Activated CD8-positive, alpha-beta T cell treated with anti-CD3 and anti-CD28 coated beads, Interleukin-2, amount 10 ng/mL, durations not matched to agents 7 days and 5 days (primary cell): Measurements from ENCODE around the gene DNMT3L. TPM values are rescaled to one million over a fixed set of nuclear protein-coding genes. Genes with fewer than 3 reads are reported as not detected.

Experiments
- ATAC-seq: fragments of 150-1000 bp; cut with Tn5 transposase; one replicate; pipeline ENCODE4 v1.10.0; 2021; ENCODE audit warnings: moderate library complexity
- CTCF ChIA-PET: fragments of 350-600 bp; sonication (Branson Sonifier 250); formaldehyde crosslinking; loops from one replicate; lab custom pipeline; 2021; ENCODE audit warnings: antibody characterized with exemption; lab: Charles Lee
- POLR2A ChIA-PET: fragments of 350-600 bp; sonication (Branson Sonifier 250); formaldehyde crosslinking; loops from one replicate; lab custom pipeline; 2021; ENCODE audit warnings: antibody characterized with exemption; lab: Charles Lee
- DNase-seq: peaks from one replicate; pipeline ENCODE4 v3.0.0-alpha.2; 2020
- H3K27ac Mint-ChIP-seq: one replicate; pipeline ENCODE4 v1.8.0; 2021; ENCODE audit warnings: mild to moderate bottlenecking, mixed read lengths
- H3K27me3 Mint-ChIP-seq: one replicate; pipeline ENCODE4 v1.8.0; 2021; ENCODE audit warnings: low read depth, mixed read lengths
- H3K36me3 Mint-ChIP-seq: one replicate; pipeline ENCODE4 v1.8.0; 2021; ENCODE audit warnings: low read depth, mixed read lengths
- H3K4me1 Mint-ChIP-seq: one replicate; pipeline ENCODE4 v1.8.0; 2021; ENCODE audit warnings: low read depth, mixed read lengths
- H3K4me3 Mint-ChIP-seq: one replicate; pipeline ENCODE4 v1.8.0; 2021; ENCODE audit warnings: mild to moderate bottlenecking, mixed read lengths
- H3K9me3 Mint-ChIP-seq: one replicate; pipeline ENCODE4 v1.8.0; 2022; ENCODE audit warnings: mixed read lengths; ENCODE audit not compliant: insufficient read depth
- total RNA-seq, 2 experiments: library from RNA; stranded (reverse); gene quantifications; one replicate each; pipeline ENCODE4 v1.2.3, GENCODE V29; 2021

Gene DNMT3L
- total RNA-seq, 2 experiments from 2014 or later, result not detected

DNA sequence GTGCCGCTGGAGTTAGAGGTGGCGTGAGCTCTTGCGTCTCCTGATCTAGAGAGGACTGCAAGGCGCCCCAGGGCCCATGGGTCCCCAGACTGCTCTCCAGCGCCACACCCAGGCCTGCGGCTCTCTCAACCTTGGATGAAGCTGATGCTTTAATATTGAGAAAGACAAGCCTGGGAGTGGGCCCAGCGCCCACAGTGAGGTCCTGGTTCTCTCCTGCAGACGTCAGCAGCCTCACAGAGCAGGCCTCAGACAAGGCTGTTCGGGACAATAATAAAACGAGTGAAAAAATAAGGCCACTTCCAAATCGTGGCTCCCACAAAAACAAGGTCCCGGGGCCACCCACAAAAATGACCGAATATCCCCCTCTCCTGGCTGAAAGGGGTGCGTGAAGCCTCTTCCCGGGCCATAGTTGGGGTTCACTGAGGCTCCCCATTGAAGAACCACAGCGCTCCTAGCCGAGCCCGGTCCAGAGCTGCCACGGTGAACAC is 6.0 kb upstream of the DNMT3L start:
- CTCF ChIA-PET, result interaction anchor here (1.0 to 1.9 kb wide), 2 partner anchors 30 kb away, joined by 3 to 11 read pairs; no protein-coding TSS in a partner anchor
- ATAC-seq (peak; percentile 27), DNase-seq (no peak)
- POLR2A ChIA-PET, result no interaction called here
- H3K4me1 Mint-ChIP-seq, result no peaks in the 10 kb centered on the region
- no peaks in the 10 kb centered on the region for H3K9me3 Mint-ChIP-seq
- no peak overlapping the region for H3K4me3 Mint-ChIP-seq
- peaks cover 2% of the 10 kb centered on the region for H3K27me3 Mint-ChIP-seq
- H3K36me3 Mint-ChIP-seq, result no peaks in the 10 kb centered on the region
- no peak overlapping the region for H3K27ac Mint-ChIP-seq

DNA sequence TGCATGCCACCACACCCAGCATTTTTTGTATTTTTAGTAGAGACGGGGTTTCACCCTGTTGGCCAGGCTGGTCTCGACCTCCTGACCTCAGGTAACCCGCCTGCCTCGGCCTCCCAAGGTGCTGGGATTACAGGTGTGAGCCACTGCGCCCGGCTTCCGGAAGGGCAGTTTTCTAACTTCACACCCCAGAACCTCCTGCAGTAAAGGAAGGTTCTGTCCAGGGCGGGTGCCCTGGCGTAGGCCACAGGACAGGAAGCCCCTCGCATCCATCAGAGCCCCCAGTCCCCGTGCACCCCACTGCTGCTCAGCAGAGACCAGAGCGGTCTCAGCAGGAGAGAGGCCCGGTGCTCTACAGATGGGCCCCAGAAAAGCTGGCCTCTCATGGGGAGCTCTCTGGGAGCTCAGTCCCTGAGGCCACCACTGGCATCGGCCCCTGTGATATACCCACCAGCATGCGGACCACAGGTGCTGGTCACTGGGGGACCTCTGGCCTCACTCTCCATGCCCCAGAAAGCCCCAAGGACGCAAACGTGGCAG is 4.1 kb upstream of the DNMT3L start:
- DNase-seq (no peak), ATAC-seq (no peak)
- ChIA-PET CTCF (interaction anchor here (0.7 kb wide), 1 partner anchor 32 kb away, joined by 3 read pairs; no protein-coding TSS in a partner anchor), POLR2A (no interaction called here)
- no peaks in the 10 kb centered on the region for H3K4me1 Mint-ChIP-seq
- no peak overlapping the region for H3K27ac Mint-ChIP-seq
- H3K27me3 Mint-ChIP-seq, result peaks cover 2% of the 10 kb centered on the region
- no peak overlapping the region for H3K4me3 Mint-ChIP-seq
- no peaks in the 10 kb centered on the region for H3K9me3 Mint-ChIP-seq
- H3K36me3 Mint-ChIP-seq, result no peaks in the 10 kb centered on the region

DNA sequence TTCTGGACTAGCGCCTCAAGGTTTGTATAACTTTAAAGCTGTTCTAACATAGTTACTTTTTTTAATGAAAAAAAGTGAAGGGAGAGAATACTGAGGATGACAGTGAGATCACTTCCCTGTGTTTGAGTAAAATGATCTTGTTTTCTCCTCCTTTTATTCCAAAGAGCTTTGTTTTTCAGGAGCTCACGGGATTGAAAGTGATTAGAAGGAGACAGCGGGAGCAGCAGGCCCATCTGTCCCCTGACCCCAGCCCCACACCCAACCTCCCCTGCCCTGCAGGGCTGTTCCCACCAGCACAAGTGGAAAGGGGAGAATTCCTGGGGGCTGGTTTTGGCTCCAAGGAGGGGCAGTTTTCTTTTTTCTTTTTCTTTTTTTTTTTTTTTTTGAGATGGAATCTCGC is 2.1 kb upstream of the DNMT3L start:
- no peak overlapping the region for H3K27ac Mint-ChIP-seq
- H3K4me1 Mint-ChIP-seq, result no peaks in the 10 kb centered on the region
- DNase-seq (no peak), ATAC-seq (no peak)
- no peaks in the 10 kb centered on the region for H3K36me3 Mint-ChIP-seq
- no peak overlapping the region for H3K4me3 Mint-ChIP-seq
- H3K9me3 Mint-ChIP-seq, result no peaks in the 10 kb centered on the region
- no peaks in the 10 kb centered on the region for H3K27me3 Mint-ChIP-seq
- ChIA-PET POLR2A (no interaction called here), CTCF (no interaction called here)

DNA sequence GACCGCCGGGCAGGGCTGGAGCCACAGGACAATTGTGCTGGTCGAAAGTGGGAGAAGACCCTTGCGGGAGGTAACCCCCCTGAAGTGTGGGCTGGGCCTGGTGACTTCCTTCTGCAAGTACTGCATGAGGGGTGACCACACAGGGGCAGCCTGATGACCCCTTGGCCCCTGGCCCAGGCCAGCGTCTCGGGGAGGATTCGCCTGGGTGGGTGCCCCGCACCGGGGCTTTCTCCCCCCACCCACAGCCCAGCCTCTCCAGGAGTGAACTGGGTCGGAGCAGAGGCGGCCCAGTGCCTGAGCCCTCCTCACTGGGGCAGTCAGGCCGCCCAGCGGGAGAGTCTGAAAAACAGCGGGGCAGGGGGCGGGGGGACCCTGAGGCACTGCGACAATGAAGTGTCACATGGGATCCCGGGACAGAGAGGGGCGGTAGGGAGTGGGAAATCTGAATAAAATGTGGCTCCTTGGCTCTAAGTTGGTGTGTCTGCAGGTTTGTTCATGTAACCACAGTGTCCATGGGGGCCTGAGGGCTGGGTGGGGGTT is 1.6 kb upstream of the DNMT3L start:
- Mint-ChIP-seq H3K27ac (no peak overlapping the region), H3K4me1 (no peaks in the 10 kb centered on the region), H3K9me3 (no peaks in the 10 kb centered on the region), H3K27me3 (no peaks in the 10 kb centered on the region), H3K4me3 (no peak overlapping the region), H3K36me3 (no peaks in the 10 kb centered on the region)
- DNase-seq (no peak), ATAC-seq (no peak)
- ChIA-PET CTCF (no interaction called here), POLR2A (no interaction called here)

DNA sequence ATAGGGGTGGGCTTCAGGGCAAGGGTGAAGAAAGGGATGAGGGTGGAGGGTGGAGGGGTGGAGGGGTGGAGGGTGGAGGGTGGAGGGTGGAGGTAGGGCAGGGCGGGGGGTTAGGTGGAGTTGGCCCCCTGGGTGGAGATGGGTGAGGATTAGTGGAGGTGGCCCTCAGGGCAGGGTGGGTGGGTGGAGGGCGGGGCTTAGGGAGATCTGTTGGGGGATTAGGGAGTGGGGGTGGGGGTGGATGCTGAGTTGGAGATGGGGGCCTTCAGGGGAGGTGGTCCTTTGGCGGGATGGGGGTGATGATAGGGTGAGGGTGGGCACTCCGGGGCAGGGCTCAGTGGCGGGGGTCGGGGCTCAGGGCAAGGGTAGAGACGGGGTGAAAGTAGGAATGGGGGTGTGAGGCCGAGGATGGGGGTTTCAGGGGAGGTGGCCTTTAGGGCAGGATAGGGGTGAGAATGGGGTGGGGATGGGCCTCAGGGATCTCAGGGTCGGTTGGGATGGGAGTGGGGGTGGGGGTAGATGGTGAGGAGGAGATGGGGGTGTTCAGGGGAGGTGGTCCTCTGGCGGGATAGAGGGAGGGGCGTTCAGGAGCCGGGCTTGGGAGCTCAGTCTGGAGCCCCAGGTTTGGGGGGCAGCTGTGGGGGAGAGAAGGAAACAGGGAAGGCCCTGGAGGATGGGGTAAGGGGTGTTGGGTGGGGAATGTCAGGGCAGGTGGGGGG is 800 bp upstream of the DNMT3L start:
- CTCF ChIA-PET, result no interaction called here
- Mint-ChIP-seq H3K4me3 (no peak overlapping the region), H3K27me3 (no peaks in the 10 kb centered on the region), H3K36me3 (no peaks in the 10 kb centered on the region), H3K4me1 (no peaks in the 10 kb centered on the region), H3K9me3 (no peaks in the 10 kb centered on the region), H3K27ac (no peak overlapping the region)
- DNase-seq (no peak), ATAC-seq (no peak)
- POLR2A ChIA-PET, result no interaction called here

DNA sequence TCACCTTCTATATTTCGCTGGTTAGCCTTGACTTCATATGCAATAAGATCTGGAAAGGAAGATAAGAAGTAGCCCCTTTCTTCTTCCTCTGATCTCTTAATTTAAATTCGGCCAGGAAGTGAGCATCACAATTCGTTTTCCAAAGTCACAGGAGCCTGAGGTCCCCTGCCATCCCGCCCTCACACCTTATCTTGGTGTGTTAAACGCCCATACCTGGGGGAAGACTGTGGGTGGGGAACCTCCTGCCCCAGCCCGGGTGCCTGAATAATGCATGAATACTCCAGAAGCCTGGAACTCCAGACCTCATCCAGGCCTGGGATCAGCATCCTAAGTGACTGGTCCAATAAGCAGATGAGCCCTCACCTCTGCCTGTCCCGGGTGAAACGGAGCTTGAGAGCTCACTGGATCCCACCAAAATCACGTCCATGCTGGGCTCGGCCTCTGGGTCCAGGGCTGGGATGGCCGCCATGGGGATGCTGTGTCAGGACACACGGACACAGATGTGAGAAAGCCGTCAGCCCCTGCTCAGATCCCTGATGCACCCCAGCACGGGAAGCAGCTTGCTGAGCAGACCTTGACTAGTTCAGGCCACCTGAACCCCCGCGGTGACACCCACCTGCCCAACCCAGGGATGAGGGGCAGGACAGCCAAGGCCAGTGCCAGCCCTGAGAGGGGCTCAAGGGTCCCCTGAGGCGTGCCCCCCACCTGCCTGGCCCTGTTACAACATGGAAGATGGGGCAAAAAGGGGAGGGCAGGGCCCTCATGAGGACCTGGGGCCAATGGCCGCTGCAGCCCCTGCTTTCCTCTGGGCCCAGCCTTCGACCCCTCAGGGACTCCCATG is 686 bp downstream of the DNMT3L start:
- Mint-ChIP-seq H3K4me3 (no peak overlapping the region), H3K27me3 (no peaks in the 10 kb centered on the region), H3K4me1 (no peaks in the 10 kb centered on the region), H3K36me3 (no peaks in the 10 kb centered on the region), H3K9me3 (no peaks in the 10 kb centered on the region), H3K27ac (no peak overlapping the region)
- no peak for ATAC-seq
- CTCF ChIA-PET, result interaction anchor here (0.9 to 1.3 kb wide), 2 partner anchors 37 to 350 kb away, joined by 3 to 4 read pairs; no protein-coding TSS in a partner anchor
- no peak for DNase-seq
- POLR2A ChIA-PET, result no interaction called here

DNA sequence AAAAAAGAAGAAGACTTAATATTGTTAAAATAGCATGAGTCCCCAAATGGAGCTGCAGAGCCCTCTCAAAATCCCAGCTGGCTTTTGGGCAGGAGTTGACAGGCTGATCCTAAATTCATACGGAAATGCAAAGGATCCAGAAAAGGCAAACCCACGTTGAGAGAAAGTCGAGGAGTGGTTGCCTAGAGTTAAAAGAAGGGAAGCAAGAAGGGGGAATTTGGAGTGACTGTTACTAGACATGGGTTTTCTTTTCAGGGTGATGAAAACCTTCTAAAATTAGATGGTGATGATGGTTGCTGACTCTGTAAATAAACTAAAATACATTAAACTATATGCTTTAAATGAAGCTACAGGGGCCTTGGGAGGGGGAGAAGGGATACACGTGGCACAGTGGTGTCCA is 1.6 kb downstream of the DNMT3L start:
- no peaks in the 10 kb centered on the region for H3K4me1 Mint-ChIP-seq

DNA sequence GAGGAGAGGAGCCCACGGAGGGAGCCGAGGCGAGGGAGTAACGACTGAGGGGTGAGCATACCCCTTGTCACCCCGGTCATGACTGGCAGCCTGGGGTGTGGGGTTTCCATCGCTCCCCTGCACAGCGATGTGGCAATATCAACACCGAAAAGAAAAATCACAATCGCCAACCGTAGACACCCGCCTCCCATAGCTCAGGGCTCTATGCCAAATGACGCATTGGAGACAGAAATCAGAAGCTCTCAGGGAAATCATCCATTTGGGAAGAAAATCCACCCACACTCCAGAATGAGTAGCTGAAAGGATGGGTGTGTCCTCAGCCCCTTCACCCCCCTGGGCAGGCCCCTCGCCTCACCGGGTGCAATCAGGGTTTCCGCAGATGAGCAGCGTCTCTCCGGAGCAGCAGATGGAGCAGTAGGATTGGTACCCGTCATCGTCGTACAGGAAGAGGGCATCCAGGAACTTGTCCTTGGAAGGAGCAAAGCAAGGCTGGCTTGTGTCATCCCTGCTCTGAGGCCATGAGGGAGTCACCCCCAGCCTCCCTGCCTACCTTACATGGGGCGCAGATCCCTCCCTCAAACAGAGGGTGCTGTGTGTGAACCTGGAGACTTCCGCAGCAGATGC is 2.5 kb downstream of the DNMT3L start:
- H3K4me3 Mint-ChIP-seq, result no peak overlapping the region
- CTCF ChIA-PET, result interaction anchor here (1.3 kb wide), 1 partner anchor 352 kb away, joined by 4 read pairs; no protein-coding TSS in a partner anchor

More for the DNA sequence above, 1.6 kb downstream of the DNMT3L start:
- ChIA-PET CTCF (interaction anchor here (0.9 to 1.3 kb wide), 2 partner anchors 38 to 351 kb away, joined by 3 to 4 read pairs; no protein-coding TSS in a partner anchor), POLR2A (no interaction called here)
- H3K36me3 Mint-ChIP-seq, result no peaks in the 10 kb centered on the region
- peaks cover under 1% of the 10 kb centered on the region for H3K27me3 Mint-ChIP-seq
- no peak for DNase-seq
- no peak overlapping the region for H3K27ac Mint-ChIP-seq
- no peaks in the 10 kb centered on the region for H3K9me3 Mint-ChIP-seq
- no peak overlapping the region for H3K4me3 Mint-ChIP-seq
- ATAC-seq, result no peak

DNA sequence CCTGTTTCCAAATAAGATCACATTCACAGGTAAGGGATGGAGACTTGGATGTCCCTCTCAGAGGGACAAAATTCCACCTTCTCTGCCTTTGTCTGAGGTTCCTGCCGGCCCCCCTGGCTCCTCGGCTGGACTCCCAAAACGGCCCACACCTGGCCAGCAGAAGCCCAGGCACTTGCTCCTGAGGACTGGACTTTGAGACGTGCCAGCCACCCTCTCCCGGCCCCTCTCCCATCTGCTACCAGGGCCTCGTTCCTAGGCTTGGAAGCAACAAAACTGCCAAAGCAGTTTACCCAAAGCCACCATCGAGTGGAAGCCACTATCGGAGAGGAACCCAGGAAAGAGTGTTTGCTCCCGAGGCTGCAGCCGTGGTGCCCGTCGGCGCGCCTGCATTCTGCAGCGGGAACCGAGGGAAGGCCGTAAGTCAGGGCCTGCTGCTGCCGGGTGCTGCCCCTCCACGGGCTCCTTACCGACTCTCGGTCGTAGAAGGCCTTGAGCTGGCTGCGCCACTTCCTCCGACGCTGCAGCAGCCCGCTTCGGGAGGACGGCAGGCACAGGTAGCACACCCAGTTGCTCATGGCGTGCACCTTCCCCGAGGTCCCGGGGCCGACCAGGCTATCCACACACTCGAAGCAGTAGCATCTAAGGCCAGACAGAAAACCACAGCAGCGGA is 3.5 kb downstream of the DNMT3L start:
- H3K27me3 Mint-ChIP-seq, result peaks cover 7% of the 10 kb centered on the region
- no peaks in the 10 kb centered on the region for H3K36me3 Mint-ChIP-seq
- H3K4me1 Mint-ChIP-seq, result no peaks in the 10 kb centered on the region
- no peak overlapping the region for H3K4me3 Mint-ChIP-seq
- H3K27ac Mint-ChIP-seq, result no peak overlapping the region
- ATAC-seq (no peak), DNase-seq (no peak)
- POLR2A ChIA-PET, result no interaction called here
- CTCF ChIA-PET, result no interaction called here
- H3K9me3 Mint-ChIP-seq, result no peaks in the 10 kb centered on the region

More for the DNA sequence above, 2.5 kb downstream of the DNMT3L start:
- POLR2A ChIA-PET, result interaction anchor here (0.6 kb wide), 1 partner anchor 645 kb away, joined by 3 read pairs; no protein-coding TSS in a partner anchor
- Mint-ChIP-seq H3K27me3 (peaks cover 5% of the 10 kb centered on the region), H3K9me3 (no peaks in the 10 kb centered on the region), H3K36me3 (no peaks in the 10 kb centered on the region), H3K27ac (no peak overlapping the region), H3K4me1 (no peaks in the 10 kb centered on the region)
- DNase-seq, result no peak
- no peak for ATAC-seq

DNA sequence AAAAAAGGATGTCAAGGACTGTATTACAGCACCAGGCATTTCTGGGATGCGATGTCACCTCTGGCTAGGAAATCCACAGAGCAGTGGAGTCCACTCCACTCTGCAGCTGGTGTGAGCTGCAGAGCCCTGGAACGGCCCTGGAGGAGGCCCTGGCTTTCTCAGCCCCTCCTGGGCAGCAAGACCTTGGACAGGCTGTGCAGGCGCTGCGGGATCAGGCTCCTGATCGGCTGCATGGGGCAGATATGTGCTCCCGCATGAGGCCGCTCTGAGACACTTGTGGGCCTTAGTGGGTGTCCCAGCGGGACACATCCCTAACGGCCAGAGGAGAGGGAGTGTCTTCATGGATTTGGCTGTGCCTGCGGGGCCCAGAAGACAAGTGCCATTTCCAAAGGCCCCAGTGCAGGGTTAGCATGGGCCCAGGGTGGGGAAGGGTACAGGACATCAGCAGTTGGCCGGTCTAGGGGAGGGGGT is 6.2 kb downstream of the DNMT3L start:
- DNase-seq (no peak), ATAC-seq (no peak)
- ChIA-PET CTCF (interaction anchor here (1.0 kb wide), 1 partner anchor 42 kb away, joined by 3 read pairs; no protein-coding TSS in a partner anchor), POLR2A (no interaction called here)
- no peak overlapping the region for H3K4me3 Mint-ChIP-seq
- peaks cover 7% of the 10 kb centered on the region for H3K27me3 Mint-ChIP-seq
- no peaks in the 10 kb centered on the region for H3K4me1 Mint-ChIP-seq
- no peaks in the 10 kb centered on the region for H3K9me3 Mint-ChIP-seq
- no peak overlapping the region for H3K27ac Mint-ChIP-seq
- no peaks in the 10 kb centered on the region for H3K36me3 Mint-ChIP-seq
